ENCODE data around the gene CHAD.

DNA sequence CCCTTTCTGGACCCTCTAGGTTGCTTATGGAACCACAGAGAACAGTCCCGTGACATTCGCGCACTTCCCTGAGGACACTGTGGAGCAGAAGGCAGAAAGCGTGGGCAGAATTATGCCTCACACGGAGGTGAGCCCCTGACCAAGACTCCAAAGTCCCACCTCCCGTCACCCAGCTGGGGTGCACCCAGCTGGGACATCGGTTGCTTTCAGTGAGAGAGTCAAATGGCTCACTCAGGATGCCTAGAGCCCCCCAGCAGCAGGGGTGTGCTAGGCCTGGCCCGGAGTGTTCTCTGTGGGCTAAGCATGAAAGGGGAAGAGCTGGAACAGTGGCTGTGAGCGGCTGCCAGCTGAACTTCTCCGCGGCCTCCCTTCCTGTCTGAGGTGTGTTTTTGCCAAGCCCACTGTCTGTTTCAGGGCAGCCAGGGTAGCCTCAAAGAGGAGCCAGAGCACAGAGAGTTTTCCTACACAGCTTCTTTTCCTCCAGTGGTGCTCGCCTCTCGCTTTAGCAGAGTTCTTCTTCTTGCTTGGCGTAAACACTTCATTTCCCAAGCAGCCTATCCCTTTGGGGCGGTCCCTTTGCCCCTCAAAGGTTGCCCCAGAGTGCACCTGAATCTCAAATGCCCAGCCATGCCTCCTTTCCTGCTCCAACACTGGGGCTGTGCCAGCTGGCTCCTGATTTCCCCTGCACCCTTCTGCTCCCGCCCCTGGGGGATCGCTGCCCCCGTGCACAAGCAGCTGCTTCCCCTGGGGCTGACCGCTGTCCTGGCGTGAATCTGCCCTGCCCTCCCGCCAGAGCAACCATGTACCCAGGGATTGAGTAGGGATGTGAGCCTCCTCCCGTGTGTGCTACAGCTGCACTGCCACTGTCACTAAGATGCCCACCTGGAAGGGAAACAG is 2.6 kb upstream of the CHAD start:
- TF ChIP-seq, protein P1, sequence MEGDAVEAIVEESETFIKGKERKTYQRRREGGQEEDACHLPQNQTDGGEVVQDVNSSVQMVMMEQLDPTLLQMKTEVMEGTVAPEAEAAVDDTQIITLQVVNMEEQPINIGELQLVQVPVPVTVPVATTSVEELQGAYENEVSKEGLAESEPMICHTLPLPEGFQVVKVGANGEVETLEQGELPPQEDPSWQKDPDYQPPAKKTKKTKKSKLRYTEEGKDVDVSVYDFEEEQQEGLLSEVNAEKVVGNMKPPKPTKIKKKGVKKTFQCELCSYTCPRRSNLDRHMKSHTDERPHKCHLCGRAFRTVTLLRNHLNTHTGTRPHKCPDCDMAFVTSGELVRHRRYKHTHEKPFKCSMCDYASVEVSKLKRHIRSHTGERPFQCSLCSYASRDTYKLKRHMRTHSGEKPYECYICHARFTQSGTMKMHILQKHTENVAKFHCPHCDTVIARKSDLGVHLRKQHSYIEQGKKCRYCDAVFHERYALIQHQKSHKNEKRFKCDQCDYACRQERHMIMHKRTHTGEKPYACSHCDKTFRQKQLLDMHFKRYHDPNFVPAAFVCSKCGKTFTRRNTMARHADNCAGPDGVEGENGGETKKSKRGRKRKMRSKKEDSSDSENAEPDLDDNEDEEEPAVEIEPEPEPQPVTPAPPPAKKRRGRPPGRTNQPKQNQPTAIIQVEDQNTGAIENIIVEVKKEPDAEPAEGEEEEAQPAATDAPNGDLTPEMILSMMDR (conservative IDR thresholded peaks at IDR 0.05; ENCODE audit: low read length), result no peak
- no peak for TF ChIP-seq EZH2phosphoT487 (IDR thresholded peaks at IDR 0.05; ENCODE audit: borderline replicate concordance)
